PC-9 (cell line): ENCODE data around the gene NFKB1.

Experiments used
- EZH2 ChIP-seq: fragments of 200-600 bp; sonication (generic); IDR thresholded peaks from 2 replicates; pipeline ENCODE4 v1.8.0; 2017; ENCODE audit warnings: antibody characterized with exemption, low read depth
- TF ChIP-seq, protein P1 (sequence below): fragments of 200-600 bp; sonication (generic); conservative IDR thresholded peaks from 2 replicates; pipeline ENCODE4 v1.6.1; 2017; ENCODE audit warnings: mixed run types, antibody characterized with exemption, mild to moderate bottlenecking, moderate library complexity

- TF ChIP-seq, protein P1, sequence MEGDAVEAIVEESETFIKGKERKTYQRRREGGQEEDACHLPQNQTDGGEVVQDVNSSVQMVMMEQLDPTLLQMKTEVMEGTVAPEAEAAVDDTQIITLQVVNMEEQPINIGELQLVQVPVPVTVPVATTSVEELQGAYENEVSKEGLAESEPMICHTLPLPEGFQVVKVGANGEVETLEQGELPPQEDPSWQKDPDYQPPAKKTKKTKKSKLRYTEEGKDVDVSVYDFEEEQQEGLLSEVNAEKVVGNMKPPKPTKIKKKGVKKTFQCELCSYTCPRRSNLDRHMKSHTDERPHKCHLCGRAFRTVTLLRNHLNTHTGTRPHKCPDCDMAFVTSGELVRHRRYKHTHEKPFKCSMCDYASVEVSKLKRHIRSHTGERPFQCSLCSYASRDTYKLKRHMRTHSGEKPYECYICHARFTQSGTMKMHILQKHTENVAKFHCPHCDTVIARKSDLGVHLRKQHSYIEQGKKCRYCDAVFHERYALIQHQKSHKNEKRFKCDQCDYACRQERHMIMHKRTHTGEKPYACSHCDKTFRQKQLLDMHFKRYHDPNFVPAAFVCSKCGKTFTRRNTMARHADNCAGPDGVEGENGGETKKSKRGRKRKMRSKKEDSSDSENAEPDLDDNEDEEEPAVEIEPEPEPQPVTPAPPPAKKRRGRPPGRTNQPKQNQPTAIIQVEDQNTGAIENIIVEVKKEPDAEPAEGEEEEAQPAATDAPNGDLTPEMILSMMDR: no peak
- TF ChIP-seq EZH2: no peak
These were observed 115.5 kb downstream of the NFKB1 start for GRCh38 chr4:102616636-102617035.
